Measurements from ENCODE around the gene HAVCR1.

HAVCR1 gene

GRCh38 chr5:156984064-156984463 is 74.9 kb downstream of the HAVCR1 start:
- DNase-seq = no peak

- no peak for DNase-seq
Measured at GRCh38 chr5:156981481-156981880, 77.4 kb downstream of the HAVCR1 start.
